OCI-LY3 (cell line): ENCODE data around the gene SCN4B.

Experiments used
- H2AFZ ChIP-seq: fragments of 200-600, 300-600 bp; shearing (Covaris generic); 2 replicates; pipeline ENCODE4 v1.6.0; 2014; ENCODE audit warnings: antibody characterized with exemption, low read depth, low read length
- H3K27ac ChIP-seq: fragments of 200-600, 300-600 bp; sonication (generic); 2 replicates; pipeline ENCODE4 v1.5.1; 2014; ENCODE audit warnings: mild to moderate bottlenecking, low read length, moderate library complexity, mixed read lengths
- H3K27me3 ChIP-seq: fragments of 200-600, 300-600 bp; sonication (generic); 2 replicates; pipeline ENCODE4 v1.6.1; 2014; ENCODE audit warnings: low read depth, low read length, mixed read lengths
- H3K36me3 ChIP-seq: fragments of 200-600, 300-600 bp; sonication (generic); replicated peaks from 2 replicates; pipeline ENCODE3; 2014; ENCODE audit warnings: low read depth, low read length, mixed read lengths
- H3K4me1 ChIP-seq: fragments of 300-600, 200-600 bp; sonication (generic); 2 replicates; pipeline ENCODE4 v1.6.1; 2014; ENCODE audit warnings: low read length, mixed read lengths
- H3K4me2 ChIP-seq: fragments of 200-600, 300-600 bp; sonication (generic); 2 replicates; pipeline ENCODE4 v1.6.1; 2014; ENCODE audit warnings: low read length, mixed read lengths
- H3K4me3 ChIP-seq: fragments of 300-600, 200-600 bp; sonication (generic); 2 replicates; pipeline ENCODE4 v1.5.1; 2014; ENCODE audit warnings: antibody characterized with exemption, mild to moderate bottlenecking, low read length, moderate library complexity
- H3K79me2 ChIP-seq: fragments of 300-600, 200-600 bp; shearing (Covaris generic); 2 replicates; pipeline ENCODE4 v1.6.1; 2014; ENCODE audit warnings: mild to moderate bottlenecking, low read length, mixed read lengths
- H3K9ac ChIP-seq: fragments of 300-600, 200-600 bp; shearing (Covaris generic); 2 replicates; pipeline ENCODE4 v1.6.0; 2014; ENCODE audit warnings: mild to moderate bottlenecking, low read length, moderate library complexity
- H3K9me3 ChIP-seq: fragments of 200-600, 300-600 bp; shearing (Covaris generic); 2 replicates; pipeline ENCODE4 v1.6.1; 2014; ENCODE audit warnings: low read length, mixed read lengths; ENCODE audit not compliant: insufficient read depth
- H4K20me1 ChIP-seq: fragments of 200-600, 300-600 bp; sonication (generic); 2 replicates; pipeline ENCODE4 v1.6.1; 2016; ENCODE audit warnings: low read length, mixed read lengths; ENCODE audit not compliant: insufficient read depth
- EZH2phosphoT487 ChIP-seq: fragments of 200-600 bp; shearing (Covaris generic); IDR thresholded peaks from 2 replicates; pipeline ENCODE4 v1.6.1; 2018; ENCODE audit warnings: antibody characterized with exemption, mixed run types, low read depth
- TF ChIP-seq, protein P1 (sequence below): fragments of 200-600, 300-600 bp; sonication (generic); IDR thresholded peaks from 2 replicates; pipeline ENCODE4 v1.5.1; 2014; ENCODE audit warnings: antibody characterized with exemption, low read length, low read depth

The SCN4B gene

DNA sequence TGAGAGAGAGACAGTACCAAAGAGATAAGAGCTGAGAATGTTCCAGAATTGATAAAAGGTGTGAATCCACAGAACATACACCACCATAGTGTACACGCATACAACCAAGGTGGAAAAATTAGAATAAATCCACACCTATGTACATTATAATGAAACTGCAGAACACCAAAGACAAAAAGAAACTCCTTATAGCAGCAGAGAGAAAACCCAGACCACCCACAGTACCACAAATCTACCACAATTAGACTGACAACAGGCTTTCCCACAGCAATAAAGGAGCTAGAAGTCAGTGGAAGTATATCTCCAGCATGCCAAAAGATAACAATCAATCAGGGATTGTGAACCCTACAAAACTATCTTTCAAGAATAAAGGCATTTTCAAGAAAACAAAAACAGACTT, 31.8 kb downstream of the SCN4B start:
- Histone ChIP-seq H3K9me3 (peaks cover 13% of the 10 kb centered on the region; the same call in 1 of the 2 replicates), H2AFZ (no peak overlapping the region), H3K4me3 (no peak overlapping the region), H3K9ac (no peak overlapping the region), H3K4me1 (peaks cover 17% of the 10 kb centered on the region), H4K20me1 (no peaks in the 10 kb centered on the region), H3K79me2 (no peaks in the 10 kb centered on the region), H3K27me3 (peaks cover 5% of the 10 kb centered on the region; the same call in 1 of the 2 replicates), H3K4me2 (no peak overlapping the region), H3K36me3 (peaks cover 8% of the 10 kb centered on the region), H3K27ac (no peak overlapping the region)
- TF ChIP-seq, protein P1, sequence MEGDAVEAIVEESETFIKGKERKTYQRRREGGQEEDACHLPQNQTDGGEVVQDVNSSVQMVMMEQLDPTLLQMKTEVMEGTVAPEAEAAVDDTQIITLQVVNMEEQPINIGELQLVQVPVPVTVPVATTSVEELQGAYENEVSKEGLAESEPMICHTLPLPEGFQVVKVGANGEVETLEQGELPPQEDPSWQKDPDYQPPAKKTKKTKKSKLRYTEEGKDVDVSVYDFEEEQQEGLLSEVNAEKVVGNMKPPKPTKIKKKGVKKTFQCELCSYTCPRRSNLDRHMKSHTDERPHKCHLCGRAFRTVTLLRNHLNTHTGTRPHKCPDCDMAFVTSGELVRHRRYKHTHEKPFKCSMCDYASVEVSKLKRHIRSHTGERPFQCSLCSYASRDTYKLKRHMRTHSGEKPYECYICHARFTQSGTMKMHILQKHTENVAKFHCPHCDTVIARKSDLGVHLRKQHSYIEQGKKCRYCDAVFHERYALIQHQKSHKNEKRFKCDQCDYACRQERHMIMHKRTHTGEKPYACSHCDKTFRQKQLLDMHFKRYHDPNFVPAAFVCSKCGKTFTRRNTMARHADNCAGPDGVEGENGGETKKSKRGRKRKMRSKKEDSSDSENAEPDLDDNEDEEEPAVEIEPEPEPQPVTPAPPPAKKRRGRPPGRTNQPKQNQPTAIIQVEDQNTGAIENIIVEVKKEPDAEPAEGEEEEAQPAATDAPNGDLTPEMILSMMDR, result no peak
- TF ChIP-seq EZH2phosphoT487, result no peak

DNA sequence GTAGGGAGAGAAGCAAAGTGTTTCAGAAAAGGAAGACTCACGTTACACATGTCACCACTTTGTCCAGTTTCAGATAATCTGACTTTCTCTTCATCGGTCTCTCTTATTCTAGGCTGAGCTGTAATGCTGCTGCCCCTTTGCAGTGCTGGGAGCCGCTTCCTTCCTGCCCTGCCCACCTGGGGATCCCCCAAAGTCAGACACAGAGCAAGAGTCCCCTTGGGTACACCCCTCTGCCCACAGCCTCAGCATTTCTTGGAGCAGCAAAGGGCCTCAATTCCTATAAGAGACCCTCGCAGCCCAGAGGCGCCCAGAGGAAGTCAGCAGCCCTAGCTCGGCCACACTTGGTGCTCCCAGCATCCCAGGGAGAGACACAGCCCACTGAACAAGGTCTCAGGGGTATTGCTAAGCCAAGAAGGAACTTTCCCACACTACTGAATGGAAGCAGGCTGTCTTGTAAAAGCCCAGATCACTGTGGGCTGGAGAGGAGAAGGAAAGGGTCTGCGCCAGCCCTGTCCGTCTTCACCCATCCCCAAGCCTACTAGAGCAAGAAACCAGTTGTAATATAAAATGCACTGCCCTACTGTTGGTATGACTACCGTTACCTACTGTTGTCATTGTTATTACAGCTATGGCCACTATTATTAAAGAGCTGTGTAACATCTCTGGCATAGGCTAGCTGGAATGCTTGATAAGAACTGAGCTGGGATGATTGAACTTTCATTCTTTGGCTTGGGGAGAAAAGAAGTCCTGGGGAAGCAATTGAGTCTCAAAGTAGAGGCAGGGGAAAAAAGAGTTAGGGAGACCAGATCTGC, 34.6 kb downstream of the SCN4B start:
- H3K4me1 ChIP-seq, result peaks cover 17% of the 10 kb centered on the region
- no peak overlapping the region for H3K9ac ChIP-seq
- peaks cover 13% of the 10 kb centered on the region; the same call in 1 of the 2 replicates for H3K9me3 ChIP-seq
- H3K27me3 ChIP-seq, result peaks cover 5% of the 10 kb centered on the region; the same call in 1 of the 2 replicates
- peaks cover 8% of the 10 kb centered on the region for H3K36me3 ChIP-seq
- H2AFZ ChIP-seq, result peak overlapping the region; percentile 44
- TF ChIP-seq, protein P1, result no peak
- TF ChIP-seq EZH2phosphoT487, result no peak
- peak overlapping the region; percentile 47 for H3K4me2 ChIP-seq
- H3K79me2 ChIP-seq, result no peaks in the 10 kb centered on the region
- H3K4me3 ChIP-seq, result 0 out of 2 replicates have a peak overlapping the region, but pooled peaks have one; percentile 7
- no peaks in the 10 kb centered on the region for H4K20me1 ChIP-seq
- no peak overlapping the region for H3K27ac ChIP-seq

DNA sequence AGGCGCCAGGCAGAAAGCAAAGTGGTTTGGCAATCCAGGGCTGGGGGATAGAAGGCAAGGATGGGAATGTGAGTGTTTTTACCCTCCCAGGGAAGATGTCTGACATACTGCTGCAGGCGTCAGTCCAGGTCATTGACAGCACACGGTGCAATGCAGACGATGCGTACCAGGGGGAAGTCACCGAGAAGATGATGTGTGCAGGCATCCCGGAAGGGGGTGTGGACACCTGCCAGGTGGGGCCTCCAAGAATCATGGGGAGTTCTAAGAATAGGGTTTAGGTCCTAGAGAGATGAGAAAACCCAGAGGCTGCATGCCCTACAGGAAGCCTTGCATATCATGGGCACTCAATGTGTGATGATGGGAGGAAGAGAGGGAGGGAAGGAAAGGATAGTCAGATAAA, 37.6 kb downstream of the SCN4B start:
- Histone ChIP-seq H3K27ac (no peak overlapping the region), H3K9ac (no peak overlapping the region), H3K4me1 (peaks cover 10% of the 10 kb centered on the region), H3K4me2 (no peak overlapping the region), H4K20me1 (no peaks in the 10 kb centered on the region), H3K27me3 (no peaks in the 10 kb centered on the region; the same call in 1 of the 2 replicates), H3K4me3 (no peak overlapping the region), H3K9me3 (0 out of 2 replicates have a peak, but pooled peaks cover 3% of the 10 kb centered on the region), H2AFZ (no peak overlapping the region), H3K36me3 (no peaks in the 10 kb centered on the region), H3K79me2 (no peaks in the 10 kb centered on the region)
- TF ChIP-seq, protein P1, result no peak

DNA sequence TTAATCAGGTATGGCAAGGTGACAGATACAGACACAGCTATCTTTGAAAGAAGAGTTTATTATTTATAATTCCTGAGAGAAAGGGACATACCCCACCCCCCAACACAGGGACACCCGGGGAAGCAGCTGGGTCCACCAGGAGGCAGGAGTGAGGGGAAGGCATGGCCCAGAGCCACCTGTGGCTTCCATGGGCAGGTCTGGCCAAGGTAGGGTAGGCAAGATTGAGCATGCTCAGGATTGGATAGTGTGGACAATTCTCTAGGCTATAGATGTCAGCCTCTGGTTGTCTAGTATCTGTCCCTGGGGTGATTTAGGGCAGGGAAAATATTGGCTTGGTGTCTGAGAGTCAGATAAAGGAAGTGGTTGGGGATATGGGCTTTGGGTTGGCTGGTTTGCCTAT, 38.4 kb downstream of the SCN4B start:
- no peak overlapping the region for H2AFZ ChIP-seq
- H3K27ac ChIP-seq, result no peak overlapping the region
- no peak overlapping the region for H3K4me3 ChIP-seq
- no peaks in the 10 kb centered on the region for H3K36me3 ChIP-seq
- no peak overlapping the region for H3K9ac ChIP-seq
- H3K9me3 ChIP-seq, result no peaks in the 10 kb centered on the region
- no peak overlapping the region for H3K4me2 ChIP-seq
- H3K27me3 ChIP-seq, result no peaks in the 10 kb centered on the region; the same call in 1 of the 2 replicates
- no peak for TF ChIP-seq EZH2phosphoT487
- TF ChIP-seq, protein P1, result no peak
- no peaks in the 10 kb centered on the region for H3K79me2 ChIP-seq
- no peaks in the 10 kb centered on the region for H4K20me1 ChIP-seq
- peaks cover 10% of the 10 kb centered on the region for H3K4me1 ChIP-seq
